IMR-90 (cell line): ENCODE data around the gene FAM174B. TPM values are rescaled to one million over a fixed set of nuclear protein-coding genes. Genes with fewer than 3 reads are reported as not detected.

ENCODE experiments used
- ATAC-seq: fragments of 200-7000 bp; cut with Tn5 transposase; 2 replicates; pipeline ENCODE4 v1.9.1; 2020; ENCODE audit warnings: low read depth, mild to moderate bottlenecking, moderate library complexity
- BruUV-seq: library from RNA; stranded (reverse); fragments of 400-500 nt; replicated peaks from 2 replicates; lab custom pipeline; 2021; lab: Mats Ljungman, UMichigan
- CTCF ChIA-PET: fragments of 300-600 bp; formaldehyde crosslinking; extraction: SDS; loops from one replicate; lab custom pipeline; 2021; ENCODE audit warnings: antibody characterized with exemption; lab: Yijun Ruan, JAX
- POLR2A ChIA-PET: fragments of 300-600 bp; sonication (Branson Sonifier 250); formaldehyde crosslinking; loops from one replicate; lab custom pipeline; 2022; ENCODE audit warnings: antibody characterized with exemption; ENCODE audit not compliant: unreplicated experiment; lab: Charles Lee
- DNase-seq: peaks from one replicate; pipeline ENCODE4 v3.0.0; 2013
- H2AFZ ChIP-seq: replicated peaks from 2 replicates; pipeline ENCODE3; 2013; ENCODE audit warnings: low read length, mild to moderate bottlenecking; ENCODE audit not compliant: poor library complexity
- H2AK5ac ChIP-seq: 2 replicates; pipeline ENCODE4 v1.6.1; 2013; ENCODE audit warnings: low read depth, low read length, inconsistent platforms
- H2AK9ac ChIP-seq: replicated peaks from 2 replicates; pipeline ENCODE3; 2013; ENCODE audit warnings: mild to moderate bottlenecking, low read depth, low read length, moderate library complexity; ENCODE audit not compliant: poor library complexity
- H2BK120ac ChIP-seq: 2 replicates; pipeline ENCODE4 v1.6.1; 2013; ENCODE audit warnings: low read depth, low read length, inconsistent platforms
- H2BK15ac ChIP-seq: 3 replicates; pipeline ENCODE4 v1.6.1; 2013; ENCODE audit warnings: low read depth, low read length, inconsistent platforms
- H2BK20ac ChIP-seq: 2 replicates; pipeline ENCODE4 v1.6.1; 2013; ENCODE audit warnings: low read depth, mild to moderate bottlenecking, inconsistent platforms, low read length, moderate library complexity
- H2BK5ac ChIP-seq: 2 replicates; pipeline ENCODE4 v1.6.1; 2013; ENCODE audit warnings: mild to moderate bottlenecking, low read depth, low read length, inconsistent platforms; ENCODE audit not compliant: poor library complexity, severe bottlenecking
- H3K14ac ChIP-seq: replicated peaks from 2 replicates; pipeline ENCODE4 v1.6.1; 2013; ENCODE audit warnings: low read depth, low read length, inconsistent platforms
- H3K18ac ChIP-seq: 2 replicates; pipeline ENCODE4 v1.6.1; 2013; ENCODE audit warnings: low read depth, low read length, control low read depth
- H3K23ac ChIP-seq: 2 replicates; pipeline ENCODE4 v1.6.1; 2013; ENCODE audit warnings: low read depth, low read length, inconsistent platforms
- H3K27ac ChIP-seq: 2 replicates; pipeline ENCODE4 v1.5.1; 2013; ENCODE audit warnings: mild to moderate bottlenecking, control low read depth, low read length; ENCODE audit not compliant: insufficient read depth
- H3K27me3 ChIP-seq: 2 replicates; pipeline ENCODE4 v1.6.1; 2013; ENCODE audit warnings: low read length; ENCODE audit not compliant: control insufficient read depth, insufficient read depth
- H3K36me3 ChIP-seq: 2 replicates; pipeline ENCODE4 v1.6.1; 2013; ENCODE audit warnings: low read length, mixed read lengths; ENCODE audit not compliant: control insufficient read depth, insufficient read depth
- H3K4ac ChIP-seq: 2 replicates; pipeline ENCODE4 v1.6.1; 2013; ENCODE audit warnings: low read depth, low read length, inconsistent platforms
- H3K4me1 ChIP-seq: 2 replicates; pipeline ENCODE4 v1.6.1; 2013; ENCODE audit warnings: low read length, mixed read lengths; ENCODE audit not compliant: control insufficient read depth, insufficient read depth
- H3K4me2 ChIP-seq: 2 replicates; pipeline ENCODE4 v1.6.1; 2013; ENCODE audit warnings: low read depth, mild to moderate bottlenecking, control low read depth, low read length, moderate library complexity
- H3K4me3 ChIP-seq: 2 replicates; pipeline ENCODE4 v1.5.1; 2013; ENCODE audit warnings: low read depth, mild to moderate bottlenecking, control low read depth, low read length, moderate library complexity; ENCODE audit not compliant: insufficient read depth
- H3K56ac ChIP-seq: 2 replicates; pipeline ENCODE4 v1.6.1; 2013; ENCODE audit warnings: low read length, inconsistent platforms; ENCODE audit not compliant: insufficient read depth; ENCODE audit errors: extremely low read depth
- H3K79me1 ChIP-seq, 2 experiments: 2 replicates each; pipeline ENCODE4 v1.6.1; 2013; ENCODE audit warnings: low read length in 2 of 2, inconsistent platforms in 1 of 2, low read depth in 1 of 2
- H3K9ac ChIP-seq: 2 replicates; pipeline ENCODE4 v1.6.1; 2013; ENCODE audit warnings: low read depth, low read length, control low read depth
- H3K9me1 ChIP-seq: 2 replicates; pipeline ENCODE4 v1.6.1; 2013; ENCODE audit warnings: low read length, inconsistent platforms; ENCODE audit not compliant: insufficient read depth
- H3K9me3 ChIP-seq: 2 replicates; pipeline ENCODE4 v1.6.1; 2013; ENCODE audit warnings: low read length; ENCODE audit not compliant: control insufficient read depth, insufficient read depth
- H4K20me1 ChIP-seq: 2 replicates; pipeline ENCODE4 v1.6.1; 2013; ENCODE audit warnings: low read length, inconsistent platforms; ENCODE audit not compliant: insufficient read depth
- H4K5ac ChIP-seq: 2 replicates; pipeline ENCODE4 v1.6.1; 2013; ENCODE audit warnings: mild to moderate bottlenecking, low read depth, low read length, control low read depth
- H4K8ac ChIP-seq, 2 experiments: 2 replicates each; pipeline ENCODE4 v1.6.1; 2013; ENCODE audit warnings: low read depth in 2 of 2, low read length in 2 of 2, control low read depth in 1 of 2, inconsistent platforms in 1 of 2
- H4K91ac ChIP-seq: 2 replicates; pipeline ENCODE4 v1.6.1; 2013; ENCODE audit warnings: low read depth, low read length, inconsistent platforms; ENCODE audit not compliant: insufficient read depth
- CHD1 ChIP-seq: IDR thresholded peaks from 2 replicates; pipeline ENCODE4 v1.6.1; 2012; ENCODE audit warnings: low read depth, low read length, improper control_type of control experiment
- MAZ ChIP-seq: IDR thresholded peaks from 2 replicates; pipeline ENCODE4 v1.6.1; 2012; ENCODE audit warnings: low read depth, mild to moderate bottlenecking, low read length, improper control_type of control experiment, moderate library complexity, borderline replicate concordance
- NFE2L2 ChIP-seq: fragments of 150-350 bp; IDR thresholded peaks from 2 replicates; pipeline ENCODE4 v1.6.1; 2016; ENCODE audit warnings: low read depth, mild to moderate bottlenecking, low read length
- RFX5 ChIP-seq: IDR thresholded peaks from 2 replicates; pipeline ENCODE4 v1.8.0; 2012; ENCODE audit warnings: low read depth, mild to moderate bottlenecking, low read length, moderate library complexity
- WGBS, 2 experiments: methylation state at CpG; one replicate each; pipeline versions ENCODE4 v1.1.5 to v1.1.7; 2013; ENCODE audit warnings: missing lambda C conversion rate in 2 of 2; ENCODE audit not compliant: insufficient read length in 1 of 2; ENCODE audit errors: extremely low coverage in 2 of 2; 5-methylcytosine and 5-hydroxymethylcytosine counted together
- dilution Hi-C: fragments of 300-500 bp; cut with HindIII; formaldehyde crosslinking; loops from one replicate; pipeline ENCODE4 v1.14.3; 2018; ENCODE audit warnings: low sequenced_read_pairs; ENCODE audit not compliant: unreplicated experiment
- in situ Hi-C: fragments of 300-500 bp; cut with MboI; formaldehyde crosslinking; loops from 3 replicates; pipeline ENCODE4 v1.14.3; 2019; ENCODE audit warnings: low sequenced_read_pairs, inconsistent platforms, mixed read lengths
- intact Hi-C: fragments of 100-400 bp; cut with micrococcal nuclease; formaldehyde crosslinking; loops from 2 replicates; pipeline ENCODE4 v1.10.0; 2022
- polyA plus RNA-seq, 3 experiments: library from polyadenylated mRNA; depleted of rRNA; stranded (reverse); fragments of >200 nt; gene quantifications; 2 replicates each; pipeline ENCODE4 v1.2.3, GENCODE V29; 2012; ENCODE audit warnings: low replicate concordance in 1 of 3
- total RNA-seq: library from RNA; depleted of rRNA; stranded (reverse); fragments of >200 nt; gene quantifications from 2 replicates; pipeline ENCODE4 v1.2.3, GENCODE V29; 2012

FAM174B gene
- total and polyA plus RNA-seq, 2 of the 4 experiments (the other 2 are of a cell fraction), result 0.18 to 0.56 TPM

- dilution Hi-C loops (no loop called here), intact Hi-C loops (no loop called here)
- no peak overlapping the region for H2BK5ac ChIP-seq
Measured at GRCh38 chr15:92601592-92602266, 53.8 kb downstream of the FAM174B start.

More at GRCh38 chr15:92601592-92602266, 53.8 kb downstream of the FAM174B start:
- H3K18ac ChIP-seq, result no peak overlapping the region
- DNase-seq (no peak), ATAC-seq (no peak)
- in situ Hi-C loops, result no loop called here
- H3K36me3 ChIP-seq, result no peaks in the 10 kb centered on the region
- no peak overlapping the region for H3K9ac ChIP-seq
- H3K27me3 ChIP-seq, result peaks cover 2% of the 10 kb centered on the region; the same call in 1 of the 2 replicates
- H3K14ac ChIP-seq, result no peak overlapping the region
- BruUV-seq, result no TSS peak
- no peak overlapping the region for H2BK20ac ChIP-seq
- H3K56ac ChIP-seq, result no peak overlapping the region
- no peaks in the 10 kb centered on the region for H3K9me3 ChIP-seq
- TF ChIP-seq CHD1, result no peak
- no peak for TF ChIP-seq NFE2L2
- no peak for TF ChIP-seq RFX5
- TF ChIP-seq MAZ, result no peak
- ChIA-PET POLR2A (no interaction called here), CTCF (no interaction called here)
- H3K4me1 ChIP-seq, result no peaks in the 10 kb centered on the region
- H2BK120ac ChIP-seq, result no peak overlapping the region
- H3K4me2 ChIP-seq, result no peak overlapping the region
- H3K4ac ChIP-seq, result no peak overlapping the region
- no peak overlapping the region for H4K8ac ChIP-seq
- H4K5ac ChIP-seq, result no peak overlapping the region
- H3K4me3 ChIP-seq, result no peak overlapping the region
- no peaks in the 10 kb centered on the region for H4K20me1 ChIP-seq
- no peak overlapping the region for H2AK9ac ChIP-seq
- H3K23ac ChIP-seq, result no peak overlapping the region
- no peak overlapping the region for H2BK15ac ChIP-seq
- WGBS, 2 experiments, result no CpG with 5 or more reads among the region's 3 CpGs
- no peak overlapping the region for H2AK5ac ChIP-seq
- H4K91ac ChIP-seq, result no peak overlapping the region
- H3K27ac ChIP-seq, result no peak overlapping the region
- H2AFZ ChIP-seq, result no peak overlapping the region
- H3K79me1 ChIP-seq, result no peaks in the 10 kb centered on the region
- H3K9me1 ChIP-seq, result no peaks in the 10 kb centered on the region
